ENCODE results near the gene FAM47E.

The FAM47E gene

DNA sequence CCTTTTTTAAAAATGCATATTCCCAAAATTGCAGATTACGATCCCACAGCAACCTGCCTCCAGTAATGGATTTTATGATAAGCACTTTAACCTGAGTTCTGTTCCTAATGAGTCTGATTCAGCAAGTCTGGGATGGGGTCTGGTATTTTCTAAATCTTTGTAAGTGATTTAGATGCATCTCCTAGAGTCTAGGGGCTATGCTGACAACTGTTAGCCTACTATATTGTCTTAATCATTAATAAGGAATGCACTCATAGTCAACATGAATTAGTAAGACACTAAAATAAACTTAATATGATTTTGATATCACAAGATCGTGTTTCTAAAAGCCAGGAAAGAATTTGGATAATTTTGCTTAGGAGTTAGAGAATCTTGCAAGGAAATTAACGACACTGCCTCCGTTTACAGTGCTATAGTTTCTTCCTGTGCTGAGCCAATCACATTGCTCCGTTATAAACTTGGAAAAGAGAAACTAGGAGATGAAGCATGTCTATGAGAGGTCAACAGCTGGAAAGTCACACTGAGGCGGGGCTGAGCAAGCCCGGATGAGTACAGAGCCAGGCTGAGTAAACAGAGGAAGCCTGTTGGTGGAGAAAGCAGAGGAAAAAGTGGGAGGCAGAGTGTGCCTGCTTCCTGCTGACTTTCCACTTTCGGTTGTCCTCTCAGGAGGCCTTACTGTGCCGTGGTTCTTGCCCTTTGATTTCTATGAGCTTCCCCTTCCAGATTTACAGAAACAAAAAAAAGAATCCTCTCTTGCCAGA, 43.3 kb upstream of the FAM47E start:
- DNase-seq (ENCODE audit: low read depth), result no peak
- no peak overlapping the region for H3K4me3 ChIP-seq (ENCODE audit: low read depth, low read length)
- TF ChIP-seq, protein P1, sequence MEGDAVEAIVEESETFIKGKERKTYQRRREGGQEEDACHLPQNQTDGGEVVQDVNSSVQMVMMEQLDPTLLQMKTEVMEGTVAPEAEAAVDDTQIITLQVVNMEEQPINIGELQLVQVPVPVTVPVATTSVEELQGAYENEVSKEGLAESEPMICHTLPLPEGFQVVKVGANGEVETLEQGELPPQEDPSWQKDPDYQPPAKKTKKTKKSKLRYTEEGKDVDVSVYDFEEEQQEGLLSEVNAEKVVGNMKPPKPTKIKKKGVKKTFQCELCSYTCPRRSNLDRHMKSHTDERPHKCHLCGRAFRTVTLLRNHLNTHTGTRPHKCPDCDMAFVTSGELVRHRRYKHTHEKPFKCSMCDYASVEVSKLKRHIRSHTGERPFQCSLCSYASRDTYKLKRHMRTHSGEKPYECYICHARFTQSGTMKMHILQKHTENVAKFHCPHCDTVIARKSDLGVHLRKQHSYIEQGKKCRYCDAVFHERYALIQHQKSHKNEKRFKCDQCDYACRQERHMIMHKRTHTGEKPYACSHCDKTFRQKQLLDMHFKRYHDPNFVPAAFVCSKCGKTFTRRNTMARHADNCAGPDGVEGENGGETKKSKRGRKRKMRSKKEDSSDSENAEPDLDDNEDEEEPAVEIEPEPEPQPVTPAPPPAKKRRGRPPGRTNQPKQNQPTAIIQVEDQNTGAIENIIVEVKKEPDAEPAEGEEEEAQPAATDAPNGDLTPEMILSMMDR (IDR thresholded peaks at IDR 0.05; ENCODE audit: low read depth, low read length, missing control alignments), result no peak

GRCh38 chr4:76209881-76210280, 41.6 kb upstream of the FAM47E start:
- H3K4me3 ChIP-seq (ENCODE audit: low read depth, low read length), result no peak overlapping the region
- no peak for DNase-seq (ENCODE audit: low read depth)

GRCh38 chr4:76210452-76210851, 41.1 kb upstream of the FAM47E start:
- TF ChIP-seq, protein P1 (IDR thresholded peaks at IDR 0.05; ENCODE audit: low read depth, low read length, missing control alignments), result no peak
- no peak overlapping the region for H3K4me3 ChIP-seq (ENCODE audit: low read depth, low read length)
- DNase-seq (ENCODE audit: low read depth), result no peak

More at GRCh38 chr4:76209881-76210280, 41.6 kb upstream of the FAM47E start:
- TF ChIP-seq, protein P1 (IDR thresholded peaks at IDR 0.05; ENCODE audit: low read depth, low read length, missing control alignments), result no peak

- H3K4me3 ChIP-seq (ENCODE audit: low read depth, low read length), result peak overlapping the region; percentile 54; the same call in 1 of the 2 replicates
- TF ChIP-seq, protein P1 (IDR thresholded peaks at IDR 0.05; ENCODE audit: low read depth, low read length, missing control alignments), result no peak
- DNase-seq (ENCODE audit: low read depth), result no peak
Observed at GRCh38 chr4:76211769-76212708, 39.5 kb upstream of the FAM47E start.

GRCh38 chr4:76212851-76213414, 38.6 kb upstream of the FAM47E start:
- no peak for DNase-seq (ENCODE audit: low read depth)
- TF ChIP-seq, protein P1 (IDR thresholded peaks at IDR 0.05; ENCODE audit: low read depth, low read length, missing control alignments), result no peak
- peak overlapping the region; percentile 54 for H3K4me3 ChIP-seq (ENCODE audit: low read depth, low read length)

DNA sequence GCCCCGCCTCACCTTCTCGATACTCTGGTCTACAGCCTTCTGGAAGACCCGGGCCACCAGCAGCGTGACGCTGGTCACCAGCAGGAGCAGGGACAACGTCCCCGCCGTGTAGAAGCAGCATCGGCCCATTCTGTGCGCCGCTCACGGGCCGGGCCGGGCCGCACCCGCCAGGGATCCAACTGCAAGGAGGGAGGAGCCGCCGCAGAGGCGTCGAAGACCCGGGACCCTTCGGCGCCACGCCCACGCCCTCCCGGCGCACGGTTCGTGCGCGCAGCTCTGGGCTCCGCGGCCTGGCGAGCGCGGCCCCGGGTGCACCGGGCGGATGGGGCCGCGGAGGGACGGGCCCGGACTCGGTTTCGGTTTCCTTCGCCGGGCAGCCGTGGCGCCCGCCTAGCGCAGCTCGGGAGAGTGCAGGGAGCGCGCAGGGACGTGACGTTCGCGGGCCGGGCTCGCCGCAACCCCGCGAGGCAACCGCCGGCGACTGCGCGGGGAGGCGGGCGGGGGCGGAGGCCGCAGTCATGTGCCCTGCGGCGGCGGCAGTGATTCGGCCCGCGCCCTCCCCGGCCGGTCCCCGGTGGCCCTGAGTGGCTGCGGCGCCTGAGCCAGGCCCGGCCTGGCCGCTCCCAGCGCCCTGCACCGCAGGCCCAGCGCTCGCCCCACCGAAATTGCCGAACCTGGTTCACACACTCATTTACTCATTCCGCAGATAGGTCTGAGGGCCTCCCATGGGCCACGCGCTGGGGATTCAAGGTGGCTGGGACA, 37.9 kb upstream of the FAM47E start, which contains the start of gene SCARB2:
SCARB2 (minus strand) TSS at position 410 of the 762 bp plus-strand sequence; CDS start at position 129, 281 bp downstream.
- H3K4me3 ChIP-seq (ENCODE audit: low read depth, low read length), result peak within 1 kb of the TSS; percentile 54
- DNase-seq (ENCODE audit: low read depth), result no peak
- TF ChIP-seq, protein P1 (IDR thresholded peaks at IDR 0.05; ENCODE audit: low read depth, low read length, missing control alignments), result no peak
